SIG-M5 (cell line): Measurements from ENCODE around the gene SF1.
A peak's percentile ranks its signal among the peaks of the same experiment; 100 is the strongest.
"Not testable (repeated sequence)": the region's sequence is repeated elsewhere in the genome, so short reads cannot be mapped to it uniquely, and the experiment has no call there.

Experiments
- DNase-seq: peaks from one replicate; lab custom pipeline; 2025; lab: John Stamatoyannopoulos, UW

SF1 gene, protein sequence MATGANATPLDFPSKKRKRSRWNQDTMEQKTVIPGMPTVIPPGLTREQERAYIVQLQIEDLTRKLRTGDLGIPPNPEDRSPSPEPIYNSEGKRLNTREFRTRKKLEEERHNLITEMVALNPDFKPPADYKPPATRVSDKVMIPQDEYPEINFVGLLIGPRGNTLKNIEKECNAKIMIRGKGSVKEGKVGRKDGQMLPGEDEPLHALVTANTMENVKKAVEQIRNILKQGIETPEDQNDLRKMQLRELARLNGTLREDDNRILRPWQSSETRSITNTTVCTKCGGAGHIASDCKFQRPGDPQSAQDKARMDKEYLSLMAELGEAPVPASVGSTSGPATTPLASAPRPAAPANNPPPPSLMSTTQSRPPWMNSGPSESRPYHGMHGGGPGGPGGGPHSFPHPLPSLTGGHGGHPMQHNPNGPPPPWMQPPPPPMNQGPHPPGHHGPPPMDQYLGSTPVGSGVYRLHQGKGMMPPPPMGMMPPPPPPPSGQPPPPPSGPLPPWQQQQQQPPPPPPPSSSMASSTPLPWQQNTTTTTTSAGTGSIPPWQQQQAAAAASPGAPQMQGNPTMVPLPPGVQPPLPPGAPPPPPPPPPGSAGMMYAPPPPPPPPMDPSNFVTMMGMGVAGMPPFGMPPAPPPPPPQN

GRCh38 chr11:64778473-64779298 is at the start of gene SF1:
Gene SF1, minus strand, starts transcription at chr11:64778542. Its CDS starts 150 bp downstream, at chr11:64778392.
- peak; percentile 100 for DNase-seq

DNA sequence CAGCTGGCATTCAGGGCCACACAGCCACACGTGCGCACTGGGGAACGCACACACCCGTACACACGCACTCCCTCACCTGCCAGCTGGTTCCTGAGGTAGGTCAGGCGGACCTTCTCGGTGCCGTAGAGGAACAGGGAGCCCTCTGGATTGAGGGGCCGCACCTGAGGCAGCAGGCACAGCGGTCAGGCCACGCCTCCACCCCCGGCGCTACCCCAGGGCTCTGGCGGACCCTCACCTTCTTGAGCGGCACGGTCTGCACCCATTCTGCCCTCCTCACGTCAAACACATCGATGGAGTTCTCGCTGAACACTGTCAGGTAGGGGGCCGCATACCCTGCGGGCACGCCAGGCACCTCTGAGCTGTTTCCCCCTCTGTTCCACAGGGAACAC is 49.1 kb upstream of the SF1 start:
- no peak for DNase-seq

GRCh38 chr11:64826578-64827450 is 48.5 kb upstream of the SF1 start:
- DNase-seq, result no peak

DNA sequence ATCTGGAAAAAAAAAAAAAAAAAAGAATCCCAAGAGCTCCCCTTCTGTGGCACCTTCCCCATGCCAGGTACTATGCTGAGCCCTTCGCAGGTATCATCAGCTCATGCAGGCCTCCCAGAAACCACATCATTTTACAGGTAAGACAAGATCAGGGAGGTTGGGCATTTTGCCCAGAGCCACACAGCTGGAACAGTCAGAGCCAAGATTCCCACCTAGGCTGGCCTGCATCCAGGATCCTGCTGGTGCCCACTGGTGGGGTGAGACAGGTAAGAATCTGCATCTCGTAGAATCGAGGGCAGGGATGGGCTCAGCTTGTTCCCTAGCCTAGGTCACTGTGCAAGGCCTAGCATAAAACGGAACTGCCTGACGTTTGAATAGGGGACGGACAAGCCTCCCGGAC is 47.7 kb upstream of the SF1 start:
- no peak for DNase-seq

GRCh38 chr11:64823568-64824119 is 45.3 kb upstream of the SF1 start:
- no peak for DNase-seq

- no peak for DNase-seq
These were observed 39.1 kb upstream of the SF1 start for GRCh38 chr11:64817476-64817875.

DNA sequence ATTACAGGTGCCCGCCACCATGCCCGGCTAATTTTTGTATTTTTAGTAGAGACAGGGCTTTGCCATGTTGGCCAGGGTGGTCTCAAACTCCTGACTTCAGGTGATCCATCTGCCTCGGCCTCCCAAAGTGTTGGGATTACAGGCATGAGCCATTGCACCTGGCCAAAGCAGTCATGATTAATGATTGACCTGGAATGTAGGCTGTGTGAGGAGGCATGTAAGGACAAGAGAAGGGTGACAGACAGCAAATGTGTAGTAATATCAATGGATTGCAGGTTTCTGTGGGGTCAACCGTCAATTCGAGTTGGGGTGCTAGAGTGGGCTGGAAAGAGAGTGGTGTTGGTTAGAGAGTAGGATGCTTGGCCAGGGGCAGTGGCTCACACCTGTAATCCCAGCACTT is 37.1 kb upstream of the SF1 start:
- DNase-seq, result not testable (repeated sequence)

DNA sequence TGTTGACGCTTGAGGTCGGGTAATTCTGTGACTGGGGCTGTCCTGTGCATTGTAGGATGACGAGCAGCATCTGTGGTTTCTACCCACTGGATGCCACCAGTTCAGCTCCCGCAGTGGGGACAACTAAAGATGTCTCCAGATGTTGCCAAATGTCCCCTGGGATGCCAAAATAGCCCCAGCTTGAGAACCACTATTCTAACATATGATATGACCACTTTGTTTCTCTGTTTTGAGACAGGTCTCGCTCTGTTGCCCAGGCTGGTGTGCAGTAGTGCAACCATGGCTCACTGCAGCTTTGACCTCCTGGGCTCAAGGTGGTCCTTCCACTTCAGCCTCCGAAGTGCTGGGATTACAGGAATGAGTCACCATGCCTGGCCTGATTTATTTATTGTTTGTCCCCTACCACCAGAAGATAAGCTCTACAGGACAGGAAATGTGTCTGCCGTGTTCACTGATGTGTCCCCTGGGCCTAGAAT is 36.4 kb upstream of the SF1 start:
- DNase-seq, result no peak

DNA sequence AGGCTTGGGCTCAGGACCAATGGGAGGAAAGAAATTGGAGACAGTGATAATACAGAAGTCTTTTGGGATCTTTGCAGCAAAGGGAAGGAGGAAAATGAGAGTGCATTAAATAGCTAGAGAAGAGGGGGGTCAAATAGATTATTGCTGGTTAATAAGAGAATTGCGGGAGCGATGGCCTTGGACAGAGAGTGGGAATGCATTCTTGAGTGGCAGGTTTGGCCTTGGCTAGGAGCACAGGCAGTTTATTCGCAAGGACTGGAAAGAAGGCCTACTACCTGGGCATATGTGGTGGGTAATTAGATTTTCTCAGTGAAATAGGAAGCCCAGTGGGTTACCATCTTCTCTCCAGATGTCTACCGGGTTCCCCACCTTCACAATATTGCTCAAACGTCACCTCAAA is 35.5 kb upstream of the SF1 start:
- DNase-seq, result no peak

DNA sequence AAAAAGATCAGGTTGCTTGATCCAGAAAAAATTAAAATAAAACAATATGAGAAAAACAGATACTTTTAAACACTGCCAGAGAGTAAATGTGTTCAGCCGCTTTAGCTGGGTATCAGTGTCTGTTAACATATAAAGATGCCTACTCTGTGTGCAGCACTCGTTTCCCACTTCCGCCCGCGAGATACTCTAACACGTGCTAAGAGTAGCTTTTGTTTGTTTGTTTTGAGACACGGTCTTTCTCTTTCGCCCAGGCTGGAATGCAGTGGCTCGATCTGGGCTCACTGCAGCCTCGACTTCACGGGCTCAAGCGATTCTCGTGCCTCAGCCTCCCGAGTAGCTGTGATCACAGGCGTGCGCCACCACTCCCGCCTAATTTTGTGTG is 32.5 kb upstream of the SF1 start:
- DNase-seq, result no peak

GRCh38 chr11:64810271-64810890 is 32.0 kb upstream of the SF1 start, which contains the start of gene MEN1:
Gene MEN1, minus strand, starts transcription at chr11:64810551. Its CDS starts 442 bp downstream, at chr11:64810109.
- DNase-seq, result peak; percentile 77

DNA sequence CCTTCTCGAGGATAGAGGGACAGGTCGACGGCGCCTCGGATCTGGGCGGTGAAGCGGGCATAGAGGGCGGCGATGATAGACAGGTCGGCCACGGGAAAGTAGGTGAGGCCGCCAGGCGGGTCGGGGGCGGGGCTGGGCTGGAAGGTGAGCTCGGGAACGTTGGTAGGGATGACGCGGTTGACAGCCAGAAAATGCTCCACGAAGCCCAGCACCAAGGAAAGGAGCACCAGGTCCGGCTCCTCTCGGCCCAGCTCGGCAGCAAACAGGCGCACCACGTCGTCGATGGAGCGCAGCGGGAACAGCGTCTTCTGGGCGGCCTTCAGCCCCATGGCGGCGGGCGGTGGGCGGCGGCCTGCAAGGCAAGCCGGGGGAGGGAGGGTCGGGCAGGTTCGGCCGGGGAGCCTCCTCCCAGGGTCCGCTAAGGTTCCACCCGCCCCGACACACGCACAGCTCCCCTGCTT is 31.5 kb upstream of the SF1 start:
- DNase-seq, result no peak

GRCh38 chr11:64805481-64805880 is 27.1 kb upstream of the SF1 start:
- DNase-seq, result no peak

DNA sequence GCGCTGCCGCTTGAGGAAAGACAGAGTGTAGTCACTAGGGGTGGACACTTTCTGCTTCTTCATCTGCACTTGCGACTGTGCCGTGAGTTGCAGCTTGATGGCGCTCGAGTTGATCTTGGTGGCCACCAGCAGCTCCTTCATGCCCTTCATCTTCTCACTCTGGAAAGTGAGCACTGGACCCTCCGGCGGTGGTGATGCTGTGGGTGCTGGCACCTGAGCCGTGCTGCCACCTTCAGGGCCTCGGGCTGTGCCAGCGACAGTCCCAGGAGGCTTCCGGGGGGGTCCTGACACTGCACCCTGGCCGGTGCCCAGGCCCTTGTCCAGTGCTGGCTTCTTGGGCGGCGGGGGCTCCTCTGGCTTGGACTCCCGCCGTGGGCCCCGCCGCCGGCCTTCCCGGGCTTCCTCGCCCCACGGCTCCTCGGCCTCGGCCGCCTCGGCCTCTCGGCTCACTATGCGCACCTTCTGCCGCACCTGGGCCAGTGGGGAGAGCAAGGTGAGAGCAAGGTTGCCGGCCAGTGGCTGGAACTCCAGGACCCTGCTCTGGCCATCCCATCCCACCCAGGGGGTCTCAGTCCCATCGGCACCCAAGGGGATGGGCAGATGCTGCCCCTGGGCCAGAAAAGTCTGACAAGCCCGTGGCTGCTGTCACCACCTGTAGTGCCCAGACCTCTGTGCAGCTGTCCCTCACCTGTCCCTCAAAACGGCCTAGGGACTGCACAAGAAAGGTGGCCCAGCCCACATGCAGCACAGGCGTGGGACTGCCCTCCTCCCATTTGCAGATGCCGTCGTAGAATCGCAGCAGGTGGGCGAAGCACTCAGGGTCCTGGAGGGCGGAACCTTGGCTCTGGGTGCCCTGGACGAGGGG is 26.2 kb upstream of the SF1 start:
- DNase-seq, result no peak

DNA sequence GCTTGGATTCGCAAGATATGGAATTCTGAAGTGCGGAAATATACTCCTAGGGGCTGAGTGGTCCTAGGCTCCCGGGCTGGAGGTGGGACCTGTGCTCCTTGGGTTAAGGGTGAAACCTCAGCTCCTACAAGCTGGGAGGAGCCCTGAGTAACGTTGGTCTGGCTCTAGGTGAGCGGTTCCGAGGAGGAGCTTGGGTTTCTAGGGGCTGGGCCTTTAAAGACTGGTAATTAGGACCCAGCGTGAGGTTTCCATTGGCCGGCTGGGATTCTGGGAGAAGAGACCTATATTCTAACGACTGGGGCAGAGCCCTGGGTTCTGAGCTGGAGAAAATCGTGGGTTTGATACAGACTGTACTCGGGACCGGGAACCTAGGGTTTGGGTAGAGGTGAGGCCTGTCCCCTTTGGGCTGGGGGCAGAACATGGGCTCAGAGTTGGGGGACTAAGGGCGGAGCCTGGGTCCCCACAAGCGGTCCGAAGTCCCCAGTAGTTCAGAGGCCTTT is 25.6 kb upstream of the SF1 start:
- no peak for DNase-seq

- no peak for DNase-seq
These were observed 25.0 kb upstream of the SF1 start, which contains the start of gene MAP4K2 for GRCh38 chr11:64803158-64803845. Gene MAP4K2, minus strand, starts transcription at chr11:64803214. Its CDS starts 65 bp downstream, at chr11:64803149.

GRCh38 chr11:64802370-64803157 is 24.2 kb upstream of the SF1 start:
- DNase-seq, result no peak
